Stimulated activated naive CD8-positive, alpha-beta T cell treated with anti-CD3 and anti-CD28 coated beads, Interleukin-15, Interleukin-2, amounts not matched to agents 100 ng/mL and 50 ng/mL, for 24 hours (primary cell): Measurements from ENCODE around the gene LRP1B.

Source experiments
- H3K27ac Mint-ChIP-seq: one replicate; pipeline ENCODE4 v1.8.0; 2021; ENCODE audit warnings: mild to moderate bottlenecking, mixed read lengths
- H3K27me3 Mint-ChIP-seq: one replicate; pipeline ENCODE4 v1.8.0; 2021; ENCODE audit warnings: mixed read lengths
- H3K36me3 Mint-ChIP-seq: one replicate; pipeline ENCODE4 v1.8.0; 2021; ENCODE audit warnings: low read depth, mixed read lengths
- H3K4me1 Mint-ChIP-seq: one replicate; pipeline ENCODE4 v1.8.0; 2021; ENCODE audit warnings: low read depth, mixed read lengths
- H3K4me3 Mint-ChIP-seq: one replicate; pipeline ENCODE4 v1.8.0; 2021; ENCODE audit warnings: mild to moderate bottlenecking, mixed read lengths
- H3K9me3 Mint-ChIP-seq: one replicate; pipeline ENCODE4 v1.8.0; 2021; ENCODE audit warnings: mixed read lengths

The LRP1B gene

DNA sequence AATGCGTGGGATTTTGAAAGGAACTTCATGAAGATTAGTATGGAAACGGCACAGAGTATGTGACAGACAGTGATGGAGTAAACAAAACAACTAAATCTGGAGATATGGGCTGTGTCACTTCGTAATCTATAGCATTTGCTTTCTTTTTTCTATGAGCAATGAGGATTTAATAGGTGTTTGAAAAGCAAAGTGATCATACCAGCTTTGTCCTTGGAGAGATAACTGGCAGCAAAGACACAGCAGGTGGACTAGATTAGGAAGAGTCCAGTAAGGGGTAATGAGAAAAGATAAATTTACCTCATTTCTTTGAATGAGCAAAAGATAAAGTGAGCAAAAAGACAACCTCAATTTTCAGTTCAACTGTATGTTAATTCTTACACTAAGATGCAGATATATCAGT is 199.0 kb downstream of the LRP1B start:
- H3K9me3 Mint-ChIP-seq = peaks cover 7% of the 10 kb centered on the region
- H3K4me1 Mint-ChIP-seq = no peaks in the 10 kb centered on the region
- H3K4me3 Mint-ChIP-seq = no peak overlapping the region
- no peaks in the 10 kb centered on the region for H3K36me3 Mint-ChIP-seq
- H3K27ac Mint-ChIP-seq = no peak overlapping the region
- no peaks in the 10 kb centered on the region for H3K27me3 Mint-ChIP-seq

DNA sequence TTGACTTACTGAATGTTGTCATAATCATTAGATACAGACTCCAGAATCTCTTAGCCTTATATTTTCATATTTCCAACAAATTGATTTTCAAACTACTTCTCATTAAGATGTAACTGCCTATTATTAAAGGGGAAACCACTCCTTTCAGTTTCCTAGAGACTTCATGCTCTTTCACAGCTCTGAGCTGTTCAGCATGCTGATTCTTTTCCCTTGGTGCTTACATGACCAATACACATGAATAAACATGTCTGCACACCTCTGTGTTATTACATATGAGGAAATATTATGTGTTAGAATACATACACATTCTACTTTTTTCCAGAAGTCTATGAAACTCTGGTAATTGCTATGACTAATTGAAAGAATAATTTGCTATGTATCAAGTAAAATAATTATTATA is 200.0 kb downstream of the LRP1B start:
- Mint-ChIP-seq H3K27ac (no peak overlapping the region), H3K4me1 (no peaks in the 10 kb centered on the region)

DNA sequence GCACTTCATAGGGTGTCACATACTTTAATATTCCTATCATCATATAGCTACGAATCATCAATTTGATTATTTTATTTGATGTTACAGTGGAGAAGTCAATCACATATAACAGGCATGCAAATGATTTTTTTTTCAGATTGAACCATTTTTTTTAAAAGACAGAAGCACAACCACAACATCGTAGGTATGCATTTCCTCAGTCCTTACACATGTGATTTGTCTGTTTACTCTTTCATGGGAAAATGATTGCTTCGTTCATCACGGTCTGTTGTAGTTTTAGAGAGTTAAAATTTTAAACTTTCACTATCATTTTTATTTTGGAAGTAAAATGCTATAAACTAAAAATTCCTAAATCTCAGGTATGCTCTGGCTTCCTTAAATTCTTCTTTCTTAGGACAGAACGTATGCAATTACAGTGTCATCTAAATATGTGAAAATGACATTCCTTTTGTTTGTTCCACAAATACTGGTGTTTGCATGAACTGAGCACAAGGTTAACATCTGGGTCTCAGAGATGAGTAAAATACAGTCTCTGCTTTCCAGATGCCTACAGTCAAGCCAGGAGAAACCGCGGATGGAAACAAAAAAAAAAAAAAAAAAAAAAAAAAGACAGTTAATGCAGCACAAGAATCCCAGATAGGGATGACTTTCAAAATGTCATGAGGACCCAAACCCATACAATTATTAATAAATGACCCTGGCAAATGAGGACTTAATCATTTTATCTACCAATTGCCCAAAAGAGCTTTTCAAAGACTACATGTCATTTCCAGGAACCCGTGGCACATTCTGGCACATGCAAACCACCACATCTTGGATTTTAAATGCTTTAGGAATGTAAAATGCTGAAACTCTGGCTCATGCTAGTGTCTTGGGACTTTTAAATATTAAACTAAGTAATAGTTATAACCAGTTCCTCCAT is 201.2 kb downstream of the LRP1B start:
- Mint-ChIP-seq H3K36me3 (no peaks in the 10 kb centered on the region), H3K4me3 (no peak overlapping the region), H3K9me3 (peaks cover 7% of the 10 kb centered on the region), H3K27ac (no peak overlapping the region), H3K4me1 (no peaks in the 10 kb centered on the region), H3K27me3 (no peaks in the 10 kb centered on the region)

More for the DNA sequence above, 200.0 kb downstream of the LRP1B start:
- Mint-ChIP-seq H3K27me3 (no peaks in the 10 kb centered on the region), H3K36me3 (no peaks in the 10 kb centered on the region), H3K4me3 (no peak overlapping the region), H3K9me3 (peaks cover 7% of the 10 kb centered on the region)

DNA sequence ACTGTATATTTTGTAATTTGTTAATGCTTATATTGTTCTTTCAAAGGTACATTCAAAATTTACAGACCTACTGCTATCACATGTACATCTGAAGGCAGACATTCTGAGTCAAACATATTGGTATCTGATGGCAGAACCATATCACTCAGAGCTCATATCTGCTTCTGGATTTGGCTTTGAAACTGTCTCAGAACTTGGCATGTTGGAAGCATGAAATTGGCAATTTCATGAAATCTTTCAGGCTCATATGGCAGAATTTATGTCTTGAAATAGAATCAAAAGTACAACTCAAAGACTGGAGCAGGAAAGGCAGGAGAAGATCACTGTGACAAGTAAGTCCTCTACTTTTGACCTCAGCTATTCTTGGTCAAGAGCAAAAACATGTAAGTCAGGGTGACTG is 202.3 kb downstream of the LRP1B start:
- H3K9me3 Mint-ChIP-seq = peaks cover 7% of the 10 kb centered on the region
- no peak overlapping the region for H3K4me3 Mint-ChIP-seq
- H3K27me3 Mint-ChIP-seq = no peaks in the 10 kb centered on the region
- H3K36me3 Mint-ChIP-seq = no peaks in the 10 kb centered on the region
- H3K27ac Mint-ChIP-seq = no peak overlapping the region
- H3K4me1 Mint-ChIP-seq = no peaks in the 10 kb centered on the region

GRCh38 chr2:141927536-141927935 is 203.3 kb downstream of the LRP1B start:
- H3K4me1 Mint-ChIP-seq = no peaks in the 10 kb centered on the region
- H3K27me3 Mint-ChIP-seq = no peaks in the 10 kb centered on the region
- H3K4me3 Mint-ChIP-seq = no peak overlapping the region
- H3K36me3 Mint-ChIP-seq = no peaks in the 10 kb centered on the region
- H3K27ac Mint-ChIP-seq = no peak overlapping the region
- H3K9me3 Mint-ChIP-seq = peaks cover 4% of the 10 kb centered on the region

- Mint-ChIP-seq H3K27ac (no peak overlapping the region), H3K4me3 (no peak overlapping the region), H3K9me3 (peaks cover 4% of the 10 kb centered on the region), H3K27me3 (no peaks in the 10 kb centered on the region), H3K4me1 (no peaks in the 10 kb centered on the region), H3K36me3 (no peaks in the 10 kb centered on the region)
These were observed 205.3 kb downstream of the LRP1B start for GRCh38 chr2:141925511-141925910.

- no peaks in the 10 kb centered on the region for H3K9me3 Mint-ChIP-seq
- H3K4me3 Mint-ChIP-seq = no peak overlapping the region
- no peaks in the 10 kb centered on the region for H3K36me3 Mint-ChIP-seq
- H3K27me3 Mint-ChIP-seq = no peaks in the 10 kb centered on the region
- H3K27ac Mint-ChIP-seq = no peak overlapping the region
- no peaks in the 10 kb centered on the region for H3K4me1 Mint-ChIP-seq
These were observed 207.2 kb downstream of the LRP1B start for GRCh38 chr2:141923657-141924056.

DNA sequence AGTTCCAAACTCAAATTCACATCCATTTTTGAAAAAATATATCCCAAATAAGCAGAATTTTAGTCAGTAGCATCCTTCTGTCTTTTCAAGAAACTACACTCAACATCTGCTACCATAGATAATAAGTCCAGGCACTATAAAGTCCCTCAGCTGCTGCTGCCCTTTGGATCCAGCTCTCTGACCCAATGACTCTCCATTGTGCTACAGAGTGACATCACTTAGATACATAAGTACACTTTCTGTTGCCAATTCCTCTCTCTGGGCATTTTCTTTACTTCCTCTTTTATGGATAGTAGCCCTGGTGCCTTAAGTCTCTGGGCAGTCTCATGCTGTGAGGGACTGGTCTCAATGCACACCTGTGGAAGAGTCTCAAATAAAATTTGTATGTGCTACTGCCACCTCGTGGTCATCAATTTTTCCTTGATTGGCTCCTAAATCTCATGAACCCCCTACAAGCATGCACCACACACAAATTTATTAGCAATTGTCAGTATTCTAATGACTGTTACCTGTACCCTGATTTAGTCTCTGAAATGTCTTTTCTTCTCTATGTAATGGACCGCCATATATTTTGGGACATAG is 219.2 kb downstream of the LRP1B start:
- Mint-ChIP-seq H3K36me3 (no peaks in the 10 kb centered on the region), H3K27me3 (no peaks in the 10 kb centered on the region), H3K27ac (no peak overlapping the region), H3K4me3 (no peak overlapping the region), H3K4me1 (no peaks in the 10 kb centered on the region), H3K9me3 (peaks cover 7% of the 10 kb centered on the region)

DNA sequence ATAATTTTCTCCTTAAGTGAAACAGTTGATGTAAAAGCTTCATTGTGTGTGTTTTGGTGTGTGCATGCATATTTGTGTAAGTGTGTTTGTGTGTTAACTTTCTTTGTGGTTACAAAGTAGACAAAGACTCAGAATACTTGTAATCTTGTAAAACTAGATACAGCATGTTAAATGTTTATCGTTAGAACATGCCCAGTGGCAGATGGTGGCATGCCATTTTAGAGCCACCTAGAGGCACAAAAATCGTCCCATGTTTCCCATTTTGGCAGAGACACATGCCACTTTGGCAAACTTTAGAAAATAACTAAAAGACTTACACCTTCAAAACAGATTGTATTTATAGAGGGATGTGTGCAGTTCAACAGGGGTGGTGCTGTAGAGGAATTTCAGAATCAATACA is 224.1 kb downstream of the LRP1B start:
- Mint-ChIP-seq H3K4me3 (no peak overlapping the region), H3K27ac (no peak overlapping the region), H3K36me3 (no peaks in the 10 kb centered on the region), H3K4me1 (no peaks in the 10 kb centered on the region), H3K9me3 (no peaks in the 10 kb centered on the region), H3K27me3 (no peaks in the 10 kb centered on the region)

- Mint-ChIP-seq H3K4me3 (no peak overlapping the region), H3K27me3 (no peaks in the 10 kb centered on the region), H3K9me3 (no peaks in the 10 kb centered on the region), H3K36me3 (no peaks in the 10 kb centered on the region), H3K4me1 (no peaks in the 10 kb centered on the region), H3K27ac (no peak overlapping the region)
These were observed 230.0 kb downstream of the LRP1B start for GRCh38 chr2:141900826-141901225.

- Mint-ChIP-seq H3K36me3 (no peaks in the 10 kb centered on the region), H3K9me3 (no peaks in the 10 kb centered on the region), H3K27me3 (no peaks in the 10 kb centered on the region), H3K4me1 (no peaks in the 10 kb centered on the region), H3K27ac (no peak overlapping the region), H3K4me3 (no peak overlapping the region)
These were observed 231.1 kb downstream of the LRP1B start for GRCh38 chr2:141899740-141900139.

DNA sequence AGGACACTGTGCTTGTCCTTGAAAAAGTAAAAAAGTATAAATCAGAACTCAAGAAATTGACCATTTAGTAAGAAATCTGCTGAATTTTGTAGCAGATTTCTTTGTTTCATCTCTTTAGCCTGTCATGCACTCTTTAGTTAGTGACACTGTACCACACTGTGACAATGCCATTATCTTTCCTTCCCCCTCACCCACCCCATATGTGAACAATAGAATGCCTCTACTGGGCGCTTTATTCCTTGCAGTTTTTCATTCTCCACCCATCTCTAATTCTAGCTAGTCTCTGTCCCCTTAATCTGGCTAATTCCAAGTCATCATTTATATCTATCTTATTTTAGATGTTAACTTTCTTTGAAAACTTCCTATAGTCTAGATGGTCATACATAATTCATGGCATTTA is 241.0 kb downstream of the LRP1B start:
- Mint-ChIP-seq H3K4me3 (no peak overlapping the region), H3K36me3 (no peaks in the 10 kb centered on the region), H3K4me1 (no peaks in the 10 kb centered on the region), H3K27ac (no peak overlapping the region), H3K9me3 (peaks cover 3% of the 10 kb centered on the region), H3K27me3 (no peaks in the 10 kb centered on the region)

DNA sequence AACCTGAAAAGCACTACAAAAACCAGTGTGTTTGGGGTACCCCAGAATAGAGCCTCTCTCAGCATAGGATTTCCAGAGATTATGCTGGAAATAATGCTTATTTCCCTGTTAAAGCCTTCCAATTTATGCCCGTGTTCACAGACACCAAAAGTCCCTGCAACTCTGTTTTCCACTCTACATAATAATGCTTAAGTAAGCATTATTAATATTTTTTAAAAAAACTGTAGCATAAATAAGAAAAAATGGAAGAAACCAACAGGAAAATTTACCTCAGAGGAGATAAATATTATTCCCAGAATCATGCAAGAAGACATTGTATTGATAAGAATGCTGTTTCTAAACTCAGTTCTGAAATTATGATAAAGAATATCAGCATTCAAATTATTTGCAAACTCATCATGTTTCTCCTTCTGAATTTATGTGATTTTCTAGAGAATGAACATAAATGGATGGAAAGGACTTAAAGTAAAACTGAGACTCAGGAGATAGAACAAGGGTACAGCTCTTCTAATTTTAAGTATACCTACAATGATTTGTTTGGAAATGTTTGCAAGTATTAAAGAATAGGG is 241.7 kb downstream of the LRP1B start:
- H3K27ac Mint-ChIP-seq = no peak overlapping the region
- no peak overlapping the region for H3K4me3 Mint-ChIP-seq
- H3K9me3 Mint-ChIP-seq = peaks cover 3% of the 10 kb centered on the region
- no peaks in the 10 kb centered on the region for H3K27me3 Mint-ChIP-seq
- no peaks in the 10 kb centered on the region for H3K36me3 Mint-ChIP-seq
- H3K4me1 Mint-ChIP-seq = no peaks in the 10 kb centered on the region

- Mint-ChIP-seq H3K4me3 (no peak overlapping the region), H3K36me3 (no peaks in the 10 kb centered on the region), H3K9me3 (no peaks in the 10 kb centered on the region), H3K27me3 (no peaks in the 10 kb centered on the region), H3K27ac (no peak overlapping the region), H3K4me1 (no peaks in the 10 kb centered on the region)
These were observed 243.5 kb downstream of the LRP1B start for GRCh38 chr2:141887363-141887762.

- Mint-ChIP-seq H3K4me1 (no peaks in the 10 kb centered on the region), H3K9me3 (peaks cover 5% of the 10 kb centered on the region), H3K27me3 (no peaks in the 10 kb centered on the region), H3K27ac (no peak overlapping the region), H3K4me3 (no peak overlapping the region), H3K36me3 (no peaks in the 10 kb centered on the region)
These were observed 252.8 kb downstream of the LRP1B start for GRCh38 chr2:141878016-141878415.
